ENCODE data around the gene HOMER1. TPM values are rescaled to one million over a fixed set of nuclear protein-coding genes. Genes with fewer than 3 reads are reported as not detected.

The HOMER1 gene, protein sequence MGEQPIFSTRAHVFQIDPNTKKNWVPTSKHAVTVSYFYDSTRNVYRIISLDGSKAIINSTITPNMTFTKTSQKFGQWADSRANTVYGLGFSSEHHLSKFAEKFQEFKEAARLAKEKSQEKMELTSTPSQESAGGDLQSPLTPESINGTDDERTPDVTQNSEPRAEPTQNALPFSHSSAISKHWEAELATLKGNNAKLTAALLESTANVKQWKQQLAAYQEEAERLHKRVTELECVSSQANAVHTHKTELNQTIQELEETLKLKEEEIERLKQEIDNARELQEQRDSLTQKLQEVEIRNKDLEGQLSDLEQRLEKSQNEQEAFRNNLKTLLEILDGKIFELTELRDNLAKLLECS
- 10 to 100 TPM; 42.4 to 43.3 TPM for total RNA-seq
- 17.7 TPM for polyA plus RNA-seq (2013, experiment 1 of 2)
- 20.7 TPM for polyA plus RNA-seq (2013, experiment 2 of 2)
- long read RNA-seq, experiment 1, full-length matches to known transcripts = 4 of 20 reads
- long read RNA-seq, experiment 1, partial matches to known transcripts = 5 of 20 reads
- long read RNA-seq, experiment 1, other reads (novel, unspliced or antisense) = 11 of 20 reads
- long read RNA-seq, experiment 2, full-length matches to known transcripts = 37 of 54 reads
- long read RNA-seq, experiment 2, partial matches to known transcripts = 6 of 54 reads
- long read RNA-seq, experiment 2, other reads (novel, unspliced or antisense) = 11 of 54 reads
- long read RNA-seq, experiment 3, full-length matches to known transcripts = 9 of 15 reads
- long read RNA-seq, experiment 3, partial matches to known transcripts = 4 of 15 reads
- long read RNA-seq, experiment 3, other reads (novel, unspliced or antisense) = 2 of 15 reads
- long read RNA-seq, experiment 4, full-length matches to known transcripts = 20 of 23 reads
- long read RNA-seq, experiment 4, partial matches to known transcripts = 2 of 23 reads
- long read RNA-seq, experiment 4, other reads (novel, unspliced or antisense) = 1 of 23 reads

DNA sequence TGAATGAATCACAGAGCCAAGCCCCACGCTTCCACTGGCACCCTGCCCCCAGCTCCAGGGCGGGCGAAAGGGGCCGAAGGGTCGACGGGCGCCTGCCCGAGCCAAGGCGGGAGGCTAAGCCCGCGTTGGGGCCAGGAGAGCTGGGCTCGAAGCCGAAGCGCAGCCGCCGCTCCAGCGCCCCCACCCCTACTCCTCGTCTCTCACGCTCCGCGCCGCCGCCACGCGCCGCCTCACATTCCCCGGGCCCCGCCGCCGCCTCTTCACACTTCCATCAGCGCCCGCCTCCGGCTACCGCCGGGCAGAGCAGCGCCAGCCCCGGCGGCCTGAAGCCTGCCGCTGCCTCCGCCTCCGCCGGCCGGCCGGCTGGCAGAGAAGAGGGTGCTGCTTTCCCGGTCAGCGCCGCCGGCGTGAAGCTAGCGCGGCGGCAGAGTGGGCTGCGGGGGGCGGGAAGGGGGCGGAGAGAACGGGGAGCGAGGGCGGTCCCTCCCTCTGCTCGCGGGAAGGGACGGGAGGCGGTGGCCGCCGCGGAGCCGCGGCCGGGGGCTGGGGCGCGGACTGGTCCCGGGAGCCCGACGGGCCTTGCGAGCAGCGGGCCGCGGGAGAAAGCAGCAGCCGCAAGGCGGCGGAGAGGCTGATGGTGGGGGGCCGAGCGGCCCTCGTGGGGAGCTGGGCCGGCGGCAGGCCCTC lies at the start of gene HOMER1:
HOMER1 (minus strand) TSS at position 431 of the 687 bp plus-strand sequence. CDS start 1,360 bp downstream, outside the sequence.
- Mint-ChIP-seq H3K27me3 (ENCODE audit: insufficient read depth) (no peaks in the 10 kb centered on the region), H3K36me3 (ENCODE audit: low read depth) (no peaks in the 10 kb centered on the region), H3K4me3 (peak within 1 kb of the TSS; percentile 92), H3K27ac (peak within 1 kb of the TSS; percentile 98), H3K9me3 (no peaks in the 10 kb centered on the region), H3K4me1 (peaks cover 37% of the 10 kb centered on the region)
- TF ChIP-seq, protein P1, sequence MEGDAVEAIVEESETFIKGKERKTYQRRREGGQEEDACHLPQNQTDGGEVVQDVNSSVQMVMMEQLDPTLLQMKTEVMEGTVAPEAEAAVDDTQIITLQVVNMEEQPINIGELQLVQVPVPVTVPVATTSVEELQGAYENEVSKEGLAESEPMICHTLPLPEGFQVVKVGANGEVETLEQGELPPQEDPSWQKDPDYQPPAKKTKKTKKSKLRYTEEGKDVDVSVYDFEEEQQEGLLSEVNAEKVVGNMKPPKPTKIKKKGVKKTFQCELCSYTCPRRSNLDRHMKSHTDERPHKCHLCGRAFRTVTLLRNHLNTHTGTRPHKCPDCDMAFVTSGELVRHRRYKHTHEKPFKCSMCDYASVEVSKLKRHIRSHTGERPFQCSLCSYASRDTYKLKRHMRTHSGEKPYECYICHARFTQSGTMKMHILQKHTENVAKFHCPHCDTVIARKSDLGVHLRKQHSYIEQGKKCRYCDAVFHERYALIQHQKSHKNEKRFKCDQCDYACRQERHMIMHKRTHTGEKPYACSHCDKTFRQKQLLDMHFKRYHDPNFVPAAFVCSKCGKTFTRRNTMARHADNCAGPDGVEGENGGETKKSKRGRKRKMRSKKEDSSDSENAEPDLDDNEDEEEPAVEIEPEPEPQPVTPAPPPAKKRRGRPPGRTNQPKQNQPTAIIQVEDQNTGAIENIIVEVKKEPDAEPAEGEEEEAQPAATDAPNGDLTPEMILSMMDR (conservative IDR thresholded peaks at IDR 0.05) = peak; percentile 27
- Histone ChIP-seq H3K36me3 (ENCODE audit: control insufficient read depth, insufficient read depth, low read length) (no peaks in the 10 kb centered on the region), H3K27ac (ENCODE audit: low read depth, low read length) (peak within 1 kb of the TSS; percentile 96), H3K9ac (ENCODE audit: extremely low read depth, low read length, poor library complexity, severe bottlenecking) (peak within 1 kb of the TSS; percentile 79), H3K4me1 (ENCODE audit: control insufficient read depth, insufficient read depth, low read length) (no peaks in the 10 kb centered on the region), H3K4me3 (ENCODE audit: low read length) (peak within 1 kb of the TSS; percentile 84), H3K27me3 (ENCODE audit: control insufficient read depth, insufficient read depth, low read length, poor library complexity, severe bottlenecking) (no peaks in the 10 kb centered on the region), H3K9me3 (ENCODE audit: control insufficient read depth, low read length) (no peaks in the 10 kb centered on the region)
- DNase-seq = peak; percentile 92
- 0% methylated on average over 85 of the region's 85 CpGs; no CpG with 5 or more reads in 1 of the 2 experiments for WGBS, 2 experiments (ENCODE audit: insufficient coverage in 1 of 2, insufficient read length in 1 of 2)

DNA sequence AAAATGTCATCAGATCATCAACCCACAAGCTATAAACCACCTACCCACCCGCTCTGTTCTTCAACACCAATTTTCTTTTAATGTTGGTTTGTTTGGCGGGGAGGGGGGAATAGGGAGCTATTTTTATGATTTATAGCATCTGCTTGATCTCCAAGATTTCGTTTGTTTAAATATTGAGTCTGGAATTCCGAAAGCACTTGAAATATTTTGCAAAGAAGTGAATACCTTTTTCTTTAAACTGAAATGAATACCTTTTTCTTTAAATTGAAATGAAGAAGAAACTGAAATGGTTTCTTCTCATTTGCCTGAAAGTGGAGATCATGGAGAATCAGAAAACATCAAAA lies 49.3 kb upstream of the HOMER1 start:
- H3K4me1 Mint-ChIP-seq = peaks cover 8% of the 10 kb centered on the region
- peaks cover 49% of the 10 kb centered on the region for H3K27me3 Mint-ChIP-seq (ENCODE audit: insufficient read depth)
- Histone ChIP-seq H3K4me1 (ENCODE audit: control insufficient read depth, insufficient read depth, low read length) (no peaks in the 10 kb centered on the region), H3K27me3 (ENCODE audit: control insufficient read depth, insufficient read depth, low read length, poor library complexity, severe bottlenecking) (peaks cover 64% of the 10 kb centered on the region), H3K27ac (ENCODE audit: low read depth, low read length) (no peak overlapping the region), H3K36me3 (ENCODE audit: control insufficient read depth, insufficient read depth, low read length) (no peaks in the 10 kb centered on the region), H3K4me3 (ENCODE audit: low read length) (no peak overlapping the region), H3K9ac (ENCODE audit: extremely low read depth, low read length, poor library complexity, severe bottlenecking) (no peak overlapping the region), H3K9me3 (ENCODE audit: control insufficient read depth, low read length) (no peaks in the 10 kb centered on the region)
- H3K36me3 Mint-ChIP-seq (ENCODE audit: low read depth) = no peaks in the 10 kb centered on the region
- no peaks in the 10 kb centered on the region for H3K9me3 Mint-ChIP-seq
- no peak overlapping the region for H3K4me3 Mint-ChIP-seq
- H3K27ac Mint-ChIP-seq = no peak overlapping the region
- no peak for DNase-seq
- TF ChIP-seq, protein P1 (conservative IDR thresholded peaks at IDR 0.05) = no peak
- 59 to 69% methylated on average over 2 to 3 of the region's 4 CpGs for WGBS, 2 experiments (ENCODE audit: insufficient coverage in 1 of 2, insufficient read length in 1 of 2)
